Small intestine (tissue), 7 donors: ENCODE measurements around the gene ANKRD44. TPM values are rescaled to one million over a fixed set of nuclear protein-coding genes. Genes with fewer than 3 reads are reported as not detected.

Experiments
- DNase-seq, 2 donors: peaks; one replicate each; pipeline versions ENCODE4 v3.0.0 to v3.0.0-alpha.2; 2013
- FAIRE-seq: peaks from 2 replicates; lab custom pipeline; 2012; peaks lifted over from hg19 to GRCh38; lab: Jason Lieb, UNC
- H3K27ac ChIP-seq, 3 donors: one replicate each; pipeline ENCODE4 v1.5.1; 2013; ENCODE audit warnings: low read length in 2 of 3, mild to moderate bottlenecking in 2 of 3, control low read depth in 1 of 3, inconsistent platforms in 1 of 3, low read depth in 1 of 3, moderate library complexity in 1 of 3
- H3K27me3 ChIP-seq, 3 donors: one replicate each; pipeline ENCODE4 v1.6.1; 2013; ENCODE audit warnings: low read length in 3 of 3, inconsistent platforms in 1 of 3; ENCODE audit not compliant: control insufficient read depth in 3 of 3, insufficient read depth in 3 of 3
- H3K36me3 ChIP-seq, 3 donors: one replicate each; pipeline ENCODE4 v1.6.1; 2013; ENCODE audit warnings: low read length in 3 of 3, inconsistent platforms in 1 of 3, low read depth in 1 of 3, mild to moderate bottlenecking in 1 of 3, moderate library complexity in 1 of 3; ENCODE audit not compliant: control insufficient read depth in 3 of 3, insufficient read depth in 2 of 3
- H3K4me1 ChIP-seq, 3 donors: one replicate each; pipeline ENCODE4 v1.6.1; 2013; ENCODE audit warnings: low read length in 2 of 3, inconsistent platforms in 1 of 3, low read depth in 1 of 3, mild to moderate bottlenecking in 1 of 3, moderate library complexity in 1 of 3; ENCODE audit not compliant: control insufficient read depth in 3 of 3, insufficient read depth in 2 of 3
- H3K4me3 ChIP-seq, 3 donors: one replicate each; pipeline ENCODE4 v1.5.1; 2013; ENCODE audit warnings: low read length in 3 of 3, control low read depth in 1 of 3, inconsistent platforms in 1 of 3, low read depth in 1 of 3, mild to moderate bottlenecking in 1 of 3, moderate library complexity in 1 of 3
- H3K9me3 ChIP-seq, 2 donors: one replicate each; pipeline ENCODE4 v1.6.1; 2013; ENCODE audit warnings: low read depth in 1 of 2, low read length in 1 of 2; ENCODE audit not compliant: control insufficient read depth in 2 of 2, insufficient read depth in 1 of 2
- WGBS, 3 donors: extraction: QIAGEN DNeasy Blood & Tissue Kit; methylation state at CpG; one replicate each; pipeline ENCODE4 v1.1.7; 2013; 5-methylcytosine and 5-hydroxymethylcytosine counted together
- polyA plus RNA-seq, 4 donors: library from polyadenylated mRNA; stranded (reverse) in 3 of 4; unstranded in 1 of 4; fragments of 200-250 nt in 3 of 4; fragments of 120-200 nt in 1 of 4; gene quantifications; one replicate each; pipeline versions ENCODE4 v1.2.1 to v1.2.3, GENCODE V29; 2013
- donor health status: healthy with polysubstance abuse.
- donor health status: control.
- donor health status: control.
- donor health status: Bipolar disorder and iron deficiency.
- donor health status: healthy.

The ANKRD44 gene
- polyA plus RNA-seq, 4 donors: 0.89 to 5.2 (median 1.7) TPM

DNA sequence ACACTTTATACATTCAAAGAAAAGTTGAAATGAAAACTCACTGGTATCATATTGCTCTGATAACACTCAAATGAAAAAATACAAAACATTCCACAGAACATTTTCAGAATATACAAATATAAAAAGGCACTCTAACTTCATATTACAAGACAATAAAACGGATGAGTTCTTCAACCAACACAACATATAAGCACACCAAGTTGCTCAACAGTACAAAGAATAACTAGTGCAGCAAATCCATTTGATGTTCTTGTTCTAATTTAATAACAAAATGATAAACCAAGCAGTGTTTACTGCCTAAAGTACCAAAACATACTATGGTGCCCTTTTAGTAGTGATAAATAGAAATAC, 323.3 kb downstream of the ANKRD44 start:
- H3K4me3 ChIP-seq: no peak overlapping the region
- H3K9me3 ChIP-seq: no peaks in the 10 kb centered on the region
- H3K4me1 ChIP-seq: peaks cover 0 to 5% (median 0%) of the 10 kb centered on the region in 3 donors
- H3K27me3 ChIP-seq: no peaks in the 10 kb centered on the region
- FAIRE-seq (no peak), DNase-seq (no peak)
- WGBS, 3 donors: 64 to 73% (median 66%) methylated on average over 1 of the region's 1 CpG
- peaks cover 0 to 3% (median 0%) of the 10 kb centered on the region in 3 donors for H3K36me3 ChIP-seq
- no peak overlapping the region for H3K27ac ChIP-seq

GRCh38 chr2:196985511-196986183, 324.9 kb downstream of the ANKRD44 start:
- FAIRE-seq (no peak), DNase-seq (no peak)
- Histone ChIP-seq H3K36me3 (peaks cover 0 to under 1% (median 0%) of the 10 kb centered on the region in 3 donors), H3K4me1 (peaks cover 0 to 5% (median 0%) of the 10 kb centered on the region in 3 donors), H3K4me3 (no peak overlapping the region), H3K27me3 (no peaks in the 10 kb centered on the region), H3K27ac (no peak overlapping the region), H3K9me3 (no peaks in the 10 kb centered on the region)
- WGBS, 3 donors: 92 to 98% (median 95%) methylated on average over 3 of the region's 3 CpGs

DNA sequence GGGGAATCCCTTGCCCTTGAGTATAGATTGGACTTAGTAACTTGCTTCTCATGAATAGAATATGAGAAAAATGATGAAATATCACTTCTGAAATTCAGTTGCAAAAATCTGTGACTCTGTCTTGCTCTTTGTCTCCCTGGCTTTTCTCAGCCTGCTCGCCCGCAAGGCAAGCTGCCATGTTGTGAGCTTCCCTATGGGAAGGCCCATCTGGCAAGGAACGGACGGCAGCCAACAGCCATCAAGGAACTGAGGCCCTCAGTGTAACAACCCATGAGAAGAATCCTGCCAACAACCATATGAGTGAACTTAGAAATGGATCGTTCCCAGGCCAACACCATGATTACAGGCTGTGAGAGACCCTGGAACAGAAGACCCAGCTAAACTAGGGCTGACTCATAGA, 325.7 kb downstream of the ANKRD44 start:
- DNase-seq (no peak), FAIRE-seq (no peak)
- 95 to 98% (median 96%) methylated on average over 5 of the region's 5 CpGs for WGBS, 3 donors
- Histone ChIP-seq H3K27ac (no peak overlapping the region), H3K27me3 (no peaks in the 10 kb centered on the region), H3K4me1 (peaks cover 0 to 5% (median 0%) of the 10 kb centered on the region in 3 donors), H3K4me3 (no peak overlapping the region), H3K36me3 (no peaks in the 10 kb centered on the region), H3K9me3 (no peaks in the 10 kb centered on the region)

GRCh38 chr2:196983934-196984333, 326.6 kb downstream of the ANKRD44 start:
- H3K9me3 ChIP-seq: no peaks in the 10 kb centered on the region
- DNase-seq (peak in 1 of 2 donors; percentile 20), FAIRE-seq (no peak)
- no peaks in the 10 kb centered on the region for H3K27me3 ChIP-seq
- no peak overlapping the region for H3K4me3 ChIP-seq
- 85 to 92% (median 90%) methylated on average over 3 of the region's 3 CpGs for WGBS, 3 donors
- H3K36me3 ChIP-seq: no peaks in the 10 kb centered on the region
- no peak overlapping the region for H3K27ac ChIP-seq
- peaks cover 0 to 5% (median 0%) of the 10 kb centered on the region in 3 donors for H3K4me1 ChIP-seq

GRCh38 chr2:196980473-196980872, 330.1 kb downstream of the ANKRD44 start:
- Histone ChIP-seq H3K4me3 (no peak overlapping the region), H3K27me3 (no peaks in the 10 kb centered on the region), H3K36me3 (no peaks in the 10 kb centered on the region), H3K4me1 (no peaks in the 10 kb centered on the region), H3K9me3 (no peaks in the 10 kb centered on the region), H3K27ac (no peak overlapping the region)
- FAIRE-seq (no peak), DNase-seq (no peak)
- 53 to 58% (median 56%) methylated on average over 3 of the region's 3 CpGs for WGBS, 3 donors

DNA sequence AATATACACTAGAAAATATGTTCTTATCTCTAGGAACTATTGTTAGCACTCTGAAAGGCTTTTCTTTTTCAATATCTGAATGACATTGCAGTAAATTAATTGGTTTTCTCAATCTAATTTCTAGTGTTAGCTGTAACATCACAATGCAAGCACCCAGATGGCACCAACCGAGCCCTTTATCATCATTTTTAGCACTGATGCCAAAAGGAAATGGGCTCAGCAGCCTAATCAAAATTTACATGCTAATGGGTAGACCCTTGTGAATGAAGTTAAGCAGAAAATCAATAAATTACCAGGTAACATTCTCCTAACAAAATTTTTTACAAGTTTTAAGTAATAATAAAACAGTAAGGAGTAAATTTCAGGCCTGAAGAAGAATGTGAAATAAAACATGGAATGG, 330.6 kb downstream of the ANKRD44 start:
- FAIRE-seq: no peak
- 68 to 80% (median 75%) methylated on average over 1 of the region's 1 CpG for WGBS, 3 donors

DNA sequence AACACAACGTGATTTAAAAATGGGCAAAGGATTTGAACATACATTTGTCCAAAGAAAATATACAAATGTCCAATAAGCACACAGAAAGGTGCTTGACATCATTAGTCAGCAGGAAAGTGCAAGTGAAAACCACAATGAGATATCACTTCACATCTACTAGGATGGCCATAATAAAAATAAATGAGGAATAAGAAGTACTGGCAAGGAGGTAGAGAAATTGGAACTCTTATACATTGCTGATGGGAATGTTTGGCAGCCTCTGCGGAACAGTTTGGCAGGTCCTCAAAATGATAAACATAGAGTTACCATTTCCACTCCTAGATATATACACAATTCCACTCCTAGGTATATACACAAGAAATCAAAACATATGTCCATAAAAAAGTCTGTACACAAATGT, 333.1 kb downstream of the ANKRD44 start:
- no peak for DNase-seq
- WGBS, 3 donors: 73 to 89% (median 87%) methylated on average over 2 of the region's 2 CpGs

More for the DNA sequence above, 330.6 kb downstream of the ANKRD44 start:
- Histone ChIP-seq H3K27ac (no peak overlapping the region), H3K9me3 (no peaks in the 10 kb centered on the region), H3K36me3 (no peaks in the 10 kb centered on the region), H3K27me3 (no peaks in the 10 kb centered on the region), H3K4me1 (no peaks in the 10 kb centered on the region), H3K4me3 (no peak overlapping the region)
- DNase-seq: no peak

GRCh38 chr2:196974970-196975369, 335.6 kb downstream of the ANKRD44 start:
- Histone ChIP-seq H3K9me3 (no peaks in the 10 kb centered on the region), H3K4me3 (no peak overlapping the region), H3K36me3 (no peaks in the 10 kb centered on the region), H3K27me3 (no peaks in the 10 kb centered on the region), H3K4me1 (no peaks in the 10 kb centered on the region), H3K27ac (no peak overlapping the region)
- WGBS, 3 donors: 50 to 86% (median 67%) methylated on average over 1 of the region's 1 CpG
- FAIRE-seq: no peak
- DNase-seq: no peak

More for the DNA sequence above, 333.1 kb downstream of the ANKRD44 start:
- Histone ChIP-seq H3K27ac (no peak overlapping the region), H3K9me3 (no peaks in the 10 kb centered on the region), H3K4me3 (no peak overlapping the region), H3K36me3 (no peaks in the 10 kb centered on the region), H3K4me1 (no peaks in the 10 kb centered on the region), H3K27me3 (no peaks in the 10 kb centered on the region)
- no peak for FAIRE-seq
